Suprapubic skin (tissue), 4 donors: ENCODE measurements around the gene TAL2. TPM values are rescaled to one million over a fixed set of nuclear protein-coding genes. Genes with fewer than 3 reads are reported as not detected.

ENCODE experiments used
- DNase-seq, 2 donors: peaks; one replicate each; pipeline ENCODE4 v3.0.0-alpha.2; 2019; ENCODE audit warnings: low spot score in 2 of 2
- H3K27ac ChIP-seq: fragments of 200-600 bp; sonication (generic); one replicate; pipeline ENCODE4 v1.5.1; 2019
- H3K27me3 ChIP-seq: fragments of 200-600 bp; sonication (generic); one replicate; pipeline ENCODE4 v1.5.1; 2019
- H3K36me3 ChIP-seq: fragments of 200-600 bp; sonication (generic); one replicate; pipeline ENCODE4 v1.5.1; 2019
- H3K4me1 ChIP-seq: fragments of 200-600 bp; sonication (generic); one replicate; pipeline ENCODE4 v1.5.1; 2019
- H3K4me3 ChIP-seq: fragments of 200-600 bp; sonication (generic); one replicate; pipeline ENCODE4 v1.5.1; 2019; ENCODE audit warnings: mild to moderate bottlenecking
- H3K9me3 ChIP-seq: fragments of 200-600 bp; sonication (generic); one replicate; pipeline ENCODE4 v1.5.1; 2019
- CTCF ChIP-seq, 2 donors: fragments of 200-600 bp in 1 of 2; fragments of 450-650 bp in 1 of 2; sonication (generic) in 1 of 2; IDR thresholded peaks; one replicate each; pipeline ENCODE4 v1.5.1; 2016 to 2019; ENCODE audit warnings: antibody characterized with exemption in 2 of 2, mild to moderate bottlenecking in 1 of 2, moderate library complexity in 1 of 2
- EP300 ChIP-seq: sonication (generic); formaldehyde crosslinking; IDR thresholded peaks from one replicate; pipeline ENCODE4 v1.6.1; 2017; ENCODE audit warnings: antibody characterized with exemption
- POLR2A ChIP-seq, 2 donors: fragments of 450-650 bp; IDR thresholded peaks; one replicate each; pipeline ENCODE4 v1.6.1; 2017; ENCODE audit warnings: antibody characterized with exemption in 2 of 2, mild to moderate bottlenecking in 2 of 2, moderate library complexity in 2 of 2
- POLR2AphosphoS5 ChIP-seq, 3 donors: sonication (generic); formaldehyde crosslinking; IDR thresholded peaks; one replicate each; pipeline ENCODE4 v1.6.1; 2017; ENCODE audit warnings: antibody characterized with exemption in 3 of 3
- WGBS: methylation state at CpG from one replicate; pipeline ENCODE4 v1.1.5; 2018; 5-methylcytosine and 5-hydroxymethylcytosine counted together
- total RNA-seq, 4 donors: library from RNA; depleted of rRNA; stranded (reverse); fragments of >200 nt; gene quantifications; one replicate each; pipeline ENCODE4 v1.1.0, GENCODE V29; 2016

TAL2 gene
- total RNA-seq, 4 donors from 2014 or later, result not detected

GRCh38 chr9:105663914-105664313, 1.7 kb downstream of the TAL2 start:
- 79% methylated on average over 5 of the region's 5 CpGs for WGBS
- Histone ChIP-seq H3K36me3 (no peaks in the 10 kb centered on the region), H3K4me1 (no peaks in the 10 kb centered on the region), H3K27me3 (peaks cover 6% of the 10 kb centered on the region), H3K27ac (no peak overlapping the region), H3K9me3 (no peaks in the 10 kb centered on the region), H3K4me3 (no peak overlapping the region)
- TF ChIP-seq CTCF (IDR thresholded peaks at IDR 0.05), result no peak
- no peak for TF ChIP-seq POLR2A (IDR thresholded peaks at IDR 0.05)
- no peak for TF ChIP-seq POLR2AphosphoS5 (IDR thresholded peaks at IDR 0.05)
- TF ChIP-seq EP300, result no peak
- DNase-seq, result no peak

DNA sequence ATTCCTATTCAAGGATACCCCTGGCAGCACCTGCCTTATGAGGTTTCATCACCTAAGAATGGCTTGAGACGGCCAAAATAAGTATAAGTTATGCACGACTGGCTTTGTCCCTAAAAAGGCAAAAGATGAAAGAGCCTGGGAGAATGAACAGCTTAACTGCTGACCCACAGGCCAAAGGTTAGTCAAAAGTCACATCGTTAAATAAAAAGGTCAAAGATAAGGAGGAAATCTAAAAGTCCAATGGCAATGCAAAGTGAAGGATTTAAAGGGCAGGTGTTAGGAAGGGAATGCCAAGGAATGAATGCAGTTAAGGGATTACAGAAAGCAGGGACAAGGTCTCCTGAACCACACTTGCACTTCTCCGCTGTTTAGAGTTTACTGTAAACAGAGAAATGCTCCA, 5.6 kb downstream of the TAL2 start:
- Histone ChIP-seq H3K4me1 (no peaks in the 10 kb centered on the region), H3K36me3 (no peaks in the 10 kb centered on the region), H3K4me3 (no peak overlapping the region), H3K27ac (no peak overlapping the region), H3K9me3 (no peaks in the 10 kb centered on the region), H3K27me3 (no peaks in the 10 kb centered on the region)
- no peak for TF ChIP-seq POLR2A (IDR thresholded peaks at IDR 0.05)
- no peak for TF ChIP-seq CTCF (IDR thresholded peaks at IDR 0.05)
- TF ChIP-seq POLR2AphosphoS5 (IDR thresholded peaks at IDR 0.05), result no peak
- no peak for TF ChIP-seq EP300
- DNase-seq, result no peak
- WGBS, result 39% methylated on average over 4 of the region's 4 CpGs

DNA sequence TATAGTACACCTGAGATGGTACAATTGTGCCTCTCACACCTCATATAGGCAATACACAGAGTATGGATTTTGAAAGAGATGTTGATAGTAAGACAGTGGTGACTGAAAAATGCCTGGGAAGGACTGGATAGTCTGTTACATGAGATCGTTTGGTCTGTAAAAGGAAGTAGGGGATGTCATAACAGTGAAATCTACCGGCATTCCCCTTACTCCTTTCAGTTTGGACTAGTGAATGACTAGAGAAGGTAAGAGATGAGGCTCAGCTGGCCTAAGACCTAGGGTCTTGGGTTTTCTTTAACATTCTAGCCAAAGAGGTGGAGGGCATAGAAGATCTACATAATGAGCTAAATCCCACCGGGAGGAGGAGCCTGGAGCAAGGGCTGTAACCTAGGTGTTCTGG, 8.1 kb downstream of the TAL2 start:
- Histone ChIP-seq H3K27ac (no peak overlapping the region), H3K27me3 (no peaks in the 10 kb centered on the region), H3K4me1 (no peaks in the 10 kb centered on the region), H3K4me3 (no peak overlapping the region), H3K36me3 (no peaks in the 10 kb centered on the region), H3K9me3 (no peaks in the 10 kb centered on the region)
- WGBS, result 64% methylated on average over 3 of the region's 3 CpGs
- TF ChIP-seq POLR2A (IDR thresholded peaks at IDR 0.05), result no peak
- no peak for TF ChIP-seq EP300
- no peak for TF ChIP-seq POLR2AphosphoS5 (IDR thresholded peaks at IDR 0.05)
- no peak for TF ChIP-seq CTCF (IDR thresholded peaks at IDR 0.05)
- no peak for DNase-seq

DNA sequence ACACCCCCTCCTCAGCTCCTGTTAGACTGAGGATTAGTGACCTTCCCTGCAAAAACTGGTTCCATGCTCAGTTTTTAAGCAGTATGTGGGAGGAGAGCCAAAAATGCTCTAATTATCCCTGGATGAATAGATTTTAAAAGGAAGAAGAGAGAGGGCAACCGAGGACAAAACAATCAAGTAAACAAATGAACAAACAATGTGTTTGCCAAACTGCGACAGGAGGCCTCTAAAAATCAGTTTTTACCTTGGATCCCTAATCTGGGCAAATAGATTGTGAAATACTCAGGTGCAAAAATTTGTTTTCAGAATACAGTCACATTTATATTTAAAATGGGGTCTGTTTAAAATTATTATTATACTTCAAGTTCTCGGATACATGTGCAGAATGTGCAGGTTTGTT, 8.5 kb downstream of the TAL2 start:
- 80% methylated on average over 3 of the region's 3 CpGs for WGBS
- Histone ChIP-seq H3K27ac (no peak overlapping the region), H3K27me3 (no peaks in the 10 kb centered on the region), H3K36me3 (no peaks in the 10 kb centered on the region), H3K4me3 (no peak overlapping the region), H3K9me3 (no peaks in the 10 kb centered on the region), H3K4me1 (no peaks in the 10 kb centered on the region)
- DNase-seq, result no peak
- no peak for TF ChIP-seq POLR2A (IDR thresholded peaks at IDR 0.05)
- TF ChIP-seq POLR2AphosphoS5 (IDR thresholded peaks at IDR 0.05), result no peak
- no peak for TF ChIP-seq EP300
- no peak for TF ChIP-seq CTCF (IDR thresholded peaks at IDR 0.05)

DNA sequence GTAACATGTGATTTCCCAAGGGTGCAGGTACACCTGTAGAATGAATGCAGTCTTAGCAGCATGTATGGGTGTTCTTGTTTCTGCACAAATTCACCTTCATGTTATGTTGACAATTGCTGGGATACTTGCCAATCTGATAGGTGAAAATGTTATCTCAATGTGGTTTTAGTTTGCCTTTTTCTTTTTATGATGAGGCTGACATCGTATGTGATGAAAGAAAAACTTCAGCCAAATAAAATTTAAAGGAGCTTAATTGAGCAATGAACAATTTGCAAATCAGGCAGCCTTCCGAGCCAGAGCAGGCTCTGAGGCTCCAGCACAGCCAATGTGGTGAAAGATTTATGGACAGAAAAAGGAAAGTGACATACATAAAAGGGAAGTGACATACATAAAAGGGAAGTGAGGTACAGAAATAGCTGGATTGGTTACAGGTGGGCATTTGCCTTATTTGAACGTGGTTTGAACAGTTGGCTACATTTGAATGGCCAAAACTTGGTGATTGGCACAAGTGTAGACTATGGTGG, 10.5 kb downstream of the TAL2 start:
- H3K27ac ChIP-seq, result no peak overlapping the region
- TF ChIP-seq POLR2AphosphoS5 (IDR thresholded peaks at IDR 0.05), result no peak
- no peak for TF ChIP-seq CTCF (IDR thresholded peaks at IDR 0.05)
- no peak for TF ChIP-seq POLR2A (IDR thresholded peaks at IDR 0.05)
- TF ChIP-seq EP300, result no peak
- H3K27me3 ChIP-seq, result no peaks in the 10 kb centered on the region
- no peak overlapping the region for H3K4me3 ChIP-seq
- whole genome bisulfite sequencing, result 11% methylated on average over 3 of the region's 3 CpGs
- H3K36me3 ChIP-seq, result no peaks in the 10 kb centered on the region
- no peaks in the 10 kb centered on the region for H3K4me1 ChIP-seq
- DNase-seq, result no peak
- no peaks in the 10 kb centered on the region for H3K9me3 ChIP-seq
